GM20431 (cell line): ENCODE data around the gene PLPP3.

Source experiments
- in situ Hi-C: fragments of 300-500 bp; cut with MseI, MboI; formaldehyde crosslinking; loops from one replicate; pipeline ENCODE4 v1.15.0; 2020; ENCODE audit warnings: low sequenced_read_pairs; ENCODE audit not compliant: unreplicated experiment

Gene PLPP3

GRCh38 chr1:56505792-56506743, 73.3 kb downstream of the PLPP3 start:
- in situ Hi-C loops, result no loop called here

DNA sequence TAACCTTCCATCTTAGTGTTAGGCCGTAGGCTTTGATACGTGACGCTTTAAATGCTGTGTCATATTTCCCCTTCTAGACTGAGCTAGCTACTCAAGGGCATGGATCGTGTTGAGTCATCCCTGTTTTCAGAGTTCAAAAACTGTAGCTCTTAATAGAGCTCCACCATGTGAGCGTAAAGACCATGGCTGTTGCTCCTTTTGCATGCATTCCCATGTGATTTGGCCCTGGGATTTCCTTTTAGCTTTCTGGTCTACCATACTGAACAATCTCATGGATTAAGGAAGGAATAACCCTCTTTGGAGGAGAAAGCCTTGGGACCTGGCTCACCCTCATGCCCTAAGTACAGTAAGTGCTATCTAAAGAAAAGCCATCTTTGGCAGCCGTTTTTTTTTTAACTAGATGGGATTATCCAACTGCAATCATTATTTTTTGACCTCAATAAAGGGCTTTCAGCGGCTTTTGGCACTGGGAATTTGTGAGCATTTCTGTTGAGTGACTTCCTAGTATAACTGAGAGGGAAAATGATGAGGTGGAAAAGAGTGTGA, 76.6 kb downstream of the PLPP3 start:
- in situ Hi-C loops, result no loop called here

DNA sequence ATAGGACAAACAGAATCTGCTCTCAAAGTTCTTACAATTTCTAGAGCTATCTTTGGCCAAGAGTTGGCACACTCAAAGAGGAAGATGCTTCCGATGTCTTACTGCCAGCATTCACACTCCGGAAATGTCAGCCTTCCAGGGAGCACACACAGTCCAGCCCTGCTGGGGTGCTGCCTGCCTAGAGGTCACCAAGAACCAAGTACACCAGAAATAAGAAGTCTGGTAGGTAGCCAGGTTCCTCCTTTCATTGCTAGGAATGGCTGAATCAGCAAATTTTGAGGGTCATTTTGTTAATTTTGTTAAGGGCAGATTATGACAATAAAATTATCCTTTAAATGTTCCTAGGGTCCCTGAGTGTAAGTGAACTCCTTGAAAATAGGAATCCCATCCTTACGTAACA, 77.5 kb downstream of the PLPP3 start:
- in situ Hi-C loops, result no loop called here

- in situ Hi-C loops, result no loop called here
Measured at GRCh38 chr1:56501426-56501825, 77.9 kb downstream of the PLPP3 start.

GRCh38 chr1:56496821-56497772, 82.3 kb downstream of the PLPP3 start:
- in situ Hi-C loops, result no loop called here

DNA sequence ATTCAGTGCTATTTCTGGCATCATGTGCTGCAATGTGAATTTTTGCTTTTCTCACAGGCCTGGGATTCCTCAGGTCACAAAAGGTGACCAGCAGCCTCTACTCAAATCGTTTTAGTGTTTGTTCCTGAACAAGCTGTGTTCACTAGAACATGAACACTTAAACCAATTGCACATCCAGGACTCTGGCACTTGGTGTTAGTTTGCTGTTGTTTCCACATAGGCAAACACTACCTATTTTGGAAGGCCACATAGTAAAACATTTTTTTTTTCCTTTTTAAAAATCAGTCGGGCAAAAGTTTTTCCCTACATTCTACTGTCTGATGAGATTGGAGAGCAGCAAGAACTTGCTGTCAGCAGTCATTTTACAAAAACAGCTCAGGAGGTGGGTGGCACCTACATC, 83.2 kb downstream of the PLPP3 start:
- in situ Hi-C loops, result no loop called here

- in situ Hi-C loops, result no loop called here
Measured at GRCh38 chr1:56495538-56495937, 83.8 kb downstream of the PLPP3 start.

DNA sequence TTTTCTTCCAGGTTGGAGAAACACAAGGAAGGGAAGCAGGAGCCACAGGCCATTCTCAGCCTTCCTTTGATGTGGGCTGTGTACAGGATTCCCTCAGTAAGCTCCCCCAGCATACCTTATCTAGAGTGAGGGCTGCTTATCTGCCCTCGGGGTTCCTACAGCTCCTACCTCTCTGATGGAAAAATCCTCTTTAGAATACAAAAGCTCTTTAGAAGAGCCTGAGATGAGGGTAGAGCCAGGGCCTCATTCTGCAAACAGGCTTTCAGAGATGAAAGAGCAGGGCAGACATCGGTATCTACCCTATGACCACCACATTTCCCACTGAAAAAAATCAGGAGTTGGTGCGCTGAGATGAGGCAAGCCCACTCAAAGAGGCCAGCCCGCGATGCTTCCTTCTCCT, 85.1 kb downstream of the PLPP3 start:
- in situ Hi-C loops, result no loop called here

- in situ Hi-C loops, result no loop called here
Measured at GRCh38 chr1:56493826-56494225, 85.5 kb downstream of the PLPP3 start.

DNA sequence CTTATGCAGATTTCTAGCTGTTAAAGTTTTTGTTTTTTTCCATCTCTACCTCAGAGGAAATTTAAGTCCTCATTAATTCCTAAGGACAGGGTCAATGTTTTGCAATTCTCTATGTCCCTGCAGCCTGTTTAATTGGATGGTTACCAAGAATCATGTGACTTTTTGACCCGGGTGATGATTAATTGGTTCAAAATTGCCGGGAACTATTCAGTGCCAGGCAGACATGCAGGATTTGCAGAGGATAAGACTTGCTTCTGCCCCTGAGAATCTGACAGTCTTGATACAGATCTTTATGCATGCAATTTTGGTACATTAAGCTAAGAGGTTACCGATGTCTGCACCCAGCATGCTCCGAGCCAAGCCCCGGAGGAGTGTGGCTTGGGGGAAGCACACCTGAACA, 87.9 kb downstream of the PLPP3 start:
- in situ Hi-C loops, result no loop called here

GRCh38 chr1:56490619-56491018, 88.7 kb downstream of the PLPP3 start:
- in situ Hi-C loops, result no loop called here

DNA sequence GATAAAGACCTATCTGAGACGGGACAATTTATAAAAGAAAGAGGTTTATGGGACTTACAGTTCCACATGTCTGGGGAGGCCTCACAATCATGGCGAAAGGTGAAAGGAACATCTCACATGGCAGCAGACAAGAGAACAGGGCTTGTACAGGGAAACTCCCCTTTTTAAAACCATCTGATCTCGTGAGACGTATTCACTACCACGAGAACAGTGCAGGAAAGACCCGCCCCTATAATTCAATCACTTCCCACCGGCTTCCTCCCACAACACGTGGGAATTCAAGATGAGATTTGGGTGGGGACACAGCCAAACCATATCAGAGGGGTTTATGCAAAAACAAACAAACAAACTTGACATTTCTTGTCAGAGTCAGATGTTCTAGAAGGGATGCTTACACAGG, 89.7 kb downstream of the PLPP3 start:
- in situ Hi-C loops, result no loop called here

- in situ Hi-C loops, result no loop called here
Measured at GRCh38 chr1:56484695-56485094, 94.7 kb downstream of the PLPP3 start.

DNA sequence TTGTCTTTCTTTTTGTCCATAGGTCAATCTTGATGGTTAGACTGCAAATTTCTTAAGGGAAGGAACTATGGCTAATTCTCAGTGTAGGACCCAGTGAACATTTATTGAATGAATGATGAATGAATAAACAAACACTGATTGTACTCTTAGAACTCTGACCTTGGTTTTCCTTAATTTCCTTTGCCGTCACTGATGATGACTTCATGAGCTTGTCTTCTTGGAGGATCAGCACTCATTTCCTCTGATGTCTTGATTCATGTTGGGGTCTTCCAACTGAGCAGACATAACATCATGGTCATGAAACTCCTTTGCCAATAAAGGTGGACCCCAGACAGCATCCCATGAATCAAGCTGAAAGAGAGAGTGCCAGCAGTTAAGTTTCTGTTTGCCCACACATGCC, 96.3 kb downstream of the PLPP3 start:
- in situ Hi-C loops, result no loop called here

GRCh38 chr1:56482486-56482885, 96.9 kb downstream of the PLPP3 start:
- in situ Hi-C loops, result no loop called here

GRCh38 chr1:56481140-56481694, 98.1 kb downstream of the PLPP3 start:
- in situ Hi-C loops, result no loop called here

DNA sequence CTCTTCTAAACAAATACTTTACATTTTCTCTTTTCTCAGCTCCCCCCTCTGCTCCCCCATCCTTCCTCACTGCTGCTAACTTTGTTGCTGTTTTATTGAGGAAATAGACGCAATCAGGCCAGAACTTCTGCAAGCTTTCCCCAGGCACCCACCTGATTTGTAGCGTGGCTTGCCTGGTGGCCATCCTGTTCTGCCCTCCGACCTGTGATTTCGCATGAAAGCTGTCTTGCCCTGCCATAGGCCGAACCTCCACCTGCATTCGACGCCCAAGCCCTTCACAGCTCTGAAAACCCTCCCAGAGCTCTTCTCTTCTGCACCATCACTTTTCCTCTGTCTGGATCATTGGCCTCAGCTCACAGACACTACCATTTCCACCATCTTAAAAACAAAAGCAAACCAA, 100.6 kb downstream of the PLPP3 start:
- in situ Hi-C loops, result no loop called here

DNA sequence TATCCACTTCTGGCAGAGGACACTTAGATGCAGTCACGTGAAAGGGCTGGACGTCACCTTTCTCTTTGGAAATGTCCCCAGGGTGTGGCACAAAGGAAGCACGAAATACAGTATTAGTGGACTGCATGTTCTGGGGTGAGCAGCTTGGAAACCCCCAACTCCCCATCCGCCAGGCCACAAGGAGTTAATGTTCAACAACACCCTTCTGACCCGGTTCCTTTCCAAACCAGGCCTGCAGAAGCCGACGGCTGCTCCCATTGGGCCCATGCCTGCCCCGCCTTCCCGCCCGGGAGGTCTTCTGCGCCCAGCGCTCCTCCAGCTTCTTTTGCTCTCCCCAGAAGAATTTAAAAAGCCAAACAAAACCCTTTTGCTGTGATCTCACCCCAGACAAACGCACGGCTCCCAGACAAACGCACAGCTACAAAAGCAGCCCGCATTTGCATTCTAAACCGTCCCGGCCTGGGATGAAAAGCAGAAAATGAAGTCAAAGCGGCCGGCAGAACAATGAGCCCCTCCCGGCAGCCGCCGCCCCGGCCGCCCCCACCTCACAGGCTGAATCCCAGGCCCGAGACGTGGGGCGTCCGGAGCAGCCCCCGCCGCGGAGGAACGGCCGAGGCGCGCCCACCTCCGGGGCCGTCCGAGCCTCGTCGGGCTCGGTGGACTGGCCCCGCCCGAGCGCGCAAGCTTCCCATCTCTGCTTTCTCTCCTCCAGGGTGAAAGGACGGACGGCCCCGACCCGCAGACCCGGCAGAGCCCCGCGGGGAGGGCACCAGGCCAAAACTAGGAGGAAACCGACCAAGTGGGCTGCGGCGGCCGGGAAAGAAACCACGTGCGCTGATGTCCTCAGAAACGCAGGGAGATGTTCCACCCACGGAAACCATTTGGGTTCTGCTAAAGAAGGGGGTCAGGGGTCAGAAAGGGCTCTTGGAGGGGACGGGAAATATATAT, 101.9 kb downstream of the PLPP3 start:
- in situ Hi-C loops, result no loop called here

DNA sequence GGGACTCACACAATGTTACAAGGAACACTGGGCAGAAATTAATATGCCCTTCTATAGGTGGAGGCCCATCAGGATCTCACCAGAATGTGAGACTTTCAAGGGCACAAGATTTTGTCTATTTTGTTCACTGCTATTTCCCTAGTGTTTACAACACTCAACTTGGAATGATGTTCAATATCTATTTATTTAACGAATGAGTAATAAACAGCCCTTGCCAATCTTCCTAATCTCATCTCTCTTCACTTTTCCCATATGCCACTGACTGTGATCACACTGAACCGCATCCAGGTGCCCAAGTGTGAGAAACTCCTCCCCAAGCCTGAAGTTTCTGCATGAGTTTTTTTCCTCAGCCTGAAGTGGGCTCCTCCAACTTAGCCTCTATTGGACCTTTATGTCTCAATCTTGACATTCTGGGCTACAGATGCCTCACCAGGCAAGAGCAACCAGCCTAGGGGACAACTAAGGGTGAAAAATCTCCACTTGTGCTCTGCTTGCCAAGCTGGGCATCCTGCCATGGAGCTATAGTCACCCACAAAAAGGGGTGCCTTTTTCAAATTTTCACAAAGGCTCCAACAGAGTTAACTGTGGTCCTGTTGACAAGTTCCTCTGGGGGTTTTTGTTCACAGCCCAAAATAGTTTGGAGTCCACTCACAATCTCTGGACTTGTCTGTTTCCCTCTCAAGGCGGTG, 105.6 kb downstream of the PLPP3 start:
- in situ Hi-C loops, result no loop called here
